Muscle of back (tissue), 11 donors: ENCODE data around the gene RHBDL3. TPM values are rescaled to one million over a fixed set of nuclear protein-coding genes. Genes with fewer than 3 reads are reported as not detected.

Experiments used
- DNase-seq, 3 donors: peaks; one replicate each; pipeline versions ENCODE4 v3.0.0 to v3.0.0-alpha.2; 2013
- polyA plus RNA-seq, 10 donors: library from polyadenylated mRNA; unstranded; fragments of 120-200 nt; gene quantifications; one replicate each; pipeline ENCODE4 v1.2.1, GENCODE V29; 2013; ENCODE audit not compliant: insufficient read length in 10 of 10

RHBDL3 gene
- polyA plus RNA-seq, 10 donors = 1.1 to 3.2 (median 1.3) TPM

DNA sequence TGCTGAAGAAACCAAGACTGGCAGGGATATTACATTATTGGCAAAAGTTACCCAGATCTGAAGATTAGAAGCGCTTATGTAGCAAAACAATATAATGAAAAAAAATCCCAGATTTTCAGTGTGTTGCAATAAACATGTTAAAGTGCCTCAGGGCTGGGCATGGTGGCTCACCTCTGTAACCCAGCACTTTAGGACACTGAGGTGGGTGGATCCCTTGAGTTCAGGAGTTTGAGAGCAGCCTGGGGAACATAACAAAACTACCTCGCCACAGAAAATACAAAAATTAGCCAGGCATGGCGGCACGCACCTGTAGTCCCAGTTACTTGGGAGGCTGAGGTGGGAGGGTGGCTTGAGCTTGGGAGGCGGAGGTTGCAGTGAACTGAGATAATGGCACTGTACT, 91.1 kb downstream of the RHBDL3 start:
- no peak for DNase-seq

DNA sequence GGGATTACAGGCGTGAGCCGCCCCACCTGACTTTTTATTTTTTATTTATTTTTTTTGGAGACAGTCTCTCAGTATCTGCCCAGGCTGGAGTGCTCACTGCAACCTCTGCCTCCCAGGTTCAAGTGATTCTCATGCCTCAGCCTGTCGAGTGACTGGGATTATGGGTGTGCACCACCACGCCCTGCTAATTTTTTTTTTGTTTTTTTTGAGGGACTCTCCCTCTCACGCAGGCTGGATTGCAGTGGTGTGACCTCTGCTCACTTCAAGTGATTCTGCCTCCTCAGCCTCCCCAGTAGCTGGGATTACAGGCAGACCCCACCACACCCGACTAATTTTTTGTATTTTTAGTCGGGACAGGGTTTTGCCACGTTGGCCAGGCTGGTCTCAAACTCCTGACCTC, 92.0 kb downstream of the RHBDL3 start:
- no peak for DNase-seq

DNA sequence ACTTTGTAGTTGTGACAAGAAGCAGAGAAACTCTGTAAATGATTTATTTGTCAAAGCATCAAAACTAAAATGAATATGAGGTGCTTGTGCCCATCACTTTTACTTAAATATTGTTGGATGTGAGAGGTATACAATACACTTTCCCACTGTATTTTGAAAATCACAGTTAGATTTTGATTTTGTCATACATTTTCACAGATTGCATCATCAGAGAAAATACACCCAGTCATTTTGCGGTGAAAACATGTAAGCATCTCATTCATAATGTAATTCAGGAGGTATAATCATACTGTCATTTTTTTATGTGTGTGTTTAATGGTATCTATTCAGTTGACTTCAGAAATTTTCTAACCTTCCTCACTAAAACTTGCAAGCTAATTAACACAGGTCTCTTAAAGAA, 95.6 kb downstream of the RHBDL3 start:
- no peak for DNase-seq

GRCh38 chr17:32370426-32370825, 104.8 kb downstream of the RHBDL3 start:
- DNase-seq = no peak

Other genes with a start within 250 kb of the RHBDL3 start
- gene RHOT1, start 123.3 kb upstream of the RHBDL3 start, polyA plus RNA-seq = 10 to 100 TPM; 27.0 to 44.0 (median 35.7) TPM
- gene C17orf75, start 76.3 kb downstream of the RHBDL3 start, polyA plus RNA-seq = 10 to 100 TPM; 15.6 to 28.2 (median 19.7) TPM
- gene ZNF207, start 84.3 kb downstream of the RHBDL3 start, polyA plus RNA-seq = 100 to 1,000 TPM in 8 of 10 donors, 10 to 100 TPM in 2; 90.7 to 165 (median 124) TPM
- 10 to 100 TPM; 50.9 to 79.0 (median 66.2) TPM for gene PSMD11, start 178.7 kb downstream of the RHBDL3 start, polyA plus RNA-seq
- gene CDK5R1, start 221.2 kb downstream of the RHBDL3 start, polyA plus RNA-seq = 10 to 100 TPM in 1 of 10 donors, 1 to 10 TPM in 9; 6.0 to 12.2 (median 8.3) TPM